ENCODE data around the gene TMIGD2. TPM values are rescaled to one million over a fixed set of nuclear protein-coding genes. Genes with fewer than 3 reads are reported as not detected.
"Not testable (repeated sequence)": the region's sequence is repeated elsewhere in the genome, so short reads cannot be mapped to it uniquely, and the experiment has no call there.

The TMIGD2 gene, protein sequence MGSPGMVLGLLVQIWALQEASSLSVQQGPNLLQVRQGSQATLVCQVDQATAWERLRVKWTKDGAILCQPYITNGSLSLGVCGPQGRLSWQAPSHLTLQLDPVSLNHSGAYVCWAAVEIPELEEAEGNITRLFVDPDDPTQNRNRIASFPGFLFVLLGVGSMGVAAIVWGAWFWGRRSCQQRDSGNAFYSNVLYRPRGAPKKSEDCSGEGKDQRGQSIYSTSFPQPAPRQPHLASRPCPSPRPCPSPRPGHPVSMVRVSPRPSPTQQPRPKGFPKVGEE
- not detected for total RNA-seq

DNA sequence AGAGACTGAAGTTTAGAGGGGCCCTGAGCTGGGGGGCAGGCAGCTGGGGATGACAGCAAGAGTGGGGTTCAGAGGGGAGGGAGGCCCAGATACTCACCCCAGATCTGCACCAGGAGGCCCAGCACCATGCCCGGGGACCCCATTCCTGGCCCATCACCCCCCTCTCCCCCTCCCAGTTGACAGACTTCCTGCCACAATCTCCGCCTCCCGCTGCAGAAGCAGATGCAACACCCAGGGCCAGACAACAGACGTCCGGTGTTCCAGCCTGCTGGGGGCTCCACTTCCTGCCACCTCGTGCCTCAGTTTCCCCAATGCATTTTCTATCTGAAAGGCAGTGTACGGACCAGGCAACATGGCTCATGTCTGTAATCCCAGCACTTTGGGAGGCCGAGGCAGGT, at the start of gene TMIGD2:
TSS of gene TMIGD2 (minus strand) at position 147 of the 398 bp plus-strand sequence. CDS start at position 143, 4 bp downstream.
- peaks cover 0 to 9% of the 10 kb centered on the region in 2 donors for H3K27me3 ChIP-seq
- no peaks in the 10 kb centered on the region for H3K9me3 ChIP-seq
- peaks cover 5% of the 10 kb centered on the region for H3K4me1 ChIP-seq
- DNase-seq (no peak), ATAC-seq (no peak)
- intact Hi-C loops (cut with DNase I) = no loop called here
- 51 to 63% methylated on average over 7 to 8 of the region's 8 CpGs for WGBS, 2 donors
- no peak for TF ChIP-seq POLR2A (IDR thresholded peaks at IDR 0.05)
- no peak for TF ChIP-seq CTCF (IDR thresholded peaks at IDR 0.05)
- H3K27ac ChIP-seq = no peak within 1 kb of the TSS
- no peaks in the 10 kb centered on the region for H3K36me3 ChIP-seq (replicated peaks in 1 of 2; ENCODE audit: insufficient read depth in 1 of 2, low read depth in 2 of 2)
- H3K4me3 ChIP-seq = no peak within 1 kb of the TSS

GRCh38 chr19:4350726-4351125, 48.5 kb upstream of the TMIGD2 start:
- 91 to 96% methylated on average over 9 of the region's 9 CpGs for WGBS, 2 donors
- Histone ChIP-seq H3K27me3 (no peaks in the 10 kb centered on the region), H3K4me3 (no peak overlapping the region), H3K36me3 (replicated peaks in 1 of 2; ENCODE audit: insufficient read depth in 1 of 2, low read depth in 2 of 2) (no peaks in the 10 kb centered on the region), H3K9me3 (no peaks in the 10 kb centered on the region), H3K27ac (no peak overlapping the region), H3K4me1 (peaks cover 5% of the 10 kb centered on the region)
- DNase-seq (no peak), ATAC-seq (no peak)
- no peak for TF ChIP-seq CTCF (IDR thresholded peaks at IDR 0.05)
- no peak for TF ChIP-seq POLR2A (IDR thresholded peaks at IDR 0.05)
- intact Hi-C loops (cut with DNase I) = loop anchor here (5.0 kb wide), 1 partner anchor 83 kb away; no protein-coding TSS in a partner anchor

DNA sequence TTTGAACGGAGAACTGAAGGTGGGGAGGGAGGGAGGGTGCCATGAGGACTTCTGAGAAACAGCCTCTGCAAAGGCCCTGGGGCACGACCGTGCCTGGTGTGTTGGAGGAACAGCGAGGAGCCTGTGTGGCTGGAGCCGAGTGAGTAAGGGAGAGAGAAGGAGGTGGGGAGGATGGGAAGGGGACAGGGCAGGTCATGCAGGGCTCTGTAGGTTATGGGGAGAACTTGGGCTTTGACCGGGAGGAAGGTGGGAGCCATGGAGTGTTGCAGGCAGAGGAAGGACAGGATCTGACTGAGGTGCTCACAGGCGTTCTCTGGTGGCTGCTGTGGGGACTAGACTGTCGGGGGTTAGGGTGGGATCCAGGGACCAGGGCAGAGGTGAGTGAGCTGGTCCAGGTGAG, 47.9 kb upstream of the TMIGD2 start:
- no peak overlapping the region for H3K4me3 ChIP-seq
- H3K27ac ChIP-seq = no peak overlapping the region
- ATAC-seq (no peak), DNase-seq (no peak)
- H3K36me3 ChIP-seq (replicated peaks in 1 of 2; ENCODE audit: insufficient read depth in 1 of 2, low read depth in 2 of 2) = no peaks in the 10 kb centered on the region
- no peaks in the 10 kb centered on the region for H3K27me3 ChIP-seq
- no peaks in the 10 kb centered on the region for H3K9me3 ChIP-seq
- 84 to 89% methylated on average over 8 of the region's 8 CpGs for WGBS, 2 donors
- TF ChIP-seq CTCF (IDR thresholded peaks at IDR 0.05) (no peak), POLR2A (IDR thresholded peaks at IDR 0.05) (no peak)
- peaks cover 11% of the 10 kb centered on the region for H3K4me1 ChIP-seq
- intact Hi-C loops (cut with DNase I) = loop anchor here (5.0 kb wide), 1 partner anchor 83 kb away; no protein-coding TSS in a partner anchor

DNA sequence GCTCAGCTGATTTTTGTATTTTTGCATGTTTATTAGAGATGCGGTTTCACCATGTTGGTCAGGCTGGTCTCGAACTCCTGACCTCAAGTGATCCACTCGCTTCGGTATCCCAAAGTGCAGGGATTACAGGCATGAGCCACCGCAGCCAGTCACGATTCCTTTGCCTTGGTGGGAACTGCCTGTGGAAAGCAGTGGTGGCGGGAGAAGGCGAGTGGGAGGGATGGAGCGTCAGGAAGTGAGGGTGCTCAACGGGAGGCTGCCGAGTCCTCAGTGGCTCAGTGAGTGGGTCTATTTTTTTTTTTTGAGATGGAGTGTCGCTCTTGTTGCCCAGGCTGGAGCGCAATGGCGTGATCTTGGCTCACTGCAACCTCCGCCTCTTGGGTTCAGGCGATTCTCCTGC, 47.0 kb upstream of the TMIGD2 start:
- DNase-seq; H3K27me3 ChIP-seq; ATAC-seq; H3K27ac ChIP-seq; H3K4me3 ChIP-seq; H3K36me3 ChIP-seq (replicated peaks in 1 of 2; ENCODE audit: insufficient read depth in 1 of 2, low read depth in 2 of 2); intact Hi-C loops (cut with DNase I); H3K9me3 ChIP-seq: not testable (repeated sequence)
- H3K4me1 ChIP-seq = peaks cover 19% of the 10 kb centered on the region
- WGBS, 2 donors = 91 to 92% methylated on average over 8 to 16 of the region's 16 CpGs

DNA sequence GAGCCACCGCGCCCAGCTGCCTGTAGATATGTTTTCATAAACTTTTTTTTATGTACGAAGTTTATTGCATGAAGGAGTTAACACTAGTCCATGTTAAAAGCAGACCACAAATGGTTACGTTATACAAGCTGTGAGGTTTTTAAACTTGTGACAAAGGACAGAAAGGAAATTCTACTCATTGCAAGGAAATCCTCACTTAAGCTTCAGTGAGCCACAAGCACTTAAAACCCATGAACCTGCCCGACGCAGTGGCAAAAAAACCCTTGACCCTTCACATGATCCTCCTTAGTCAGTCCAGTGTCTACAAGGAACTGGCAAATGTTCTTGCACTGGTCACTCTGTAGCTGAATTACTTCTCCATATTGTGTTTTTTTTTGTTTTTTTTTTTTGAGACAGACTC, 45.3 kb upstream of the TMIGD2 start:
- no peaks in the 10 kb centered on the region for H3K27me3 ChIP-seq
- peaks cover 29% of the 10 kb centered on the region for H3K4me1 ChIP-seq
- WGBS, 2 donors = 74 to 78% methylated on average over 6 of the region's 6 CpGs
- ATAC-seq = no peak
- no peaks in the 10 kb centered on the region for H3K36me3 ChIP-seq (replicated peaks in 1 of 2; ENCODE audit: insufficient read depth in 1 of 2, low read depth in 2 of 2)
- H3K9me3 ChIP-seq = no peaks in the 10 kb centered on the region
- H3K27ac ChIP-seq = no peak overlapping the region
- no peak for TF ChIP-seq POLR2A (IDR thresholded peaks at IDR 0.05)
- TF ChIP-seq CTCF (IDR thresholded peaks at IDR 0.05) = no peak
- intact Hi-C loops (cut with DNase I) = no loop called here
- no peak for DNase-seq
- H3K4me3 ChIP-seq = no peak overlapping the region

All from body of pancreas (tissue), 4 donors.